Adrenal gland (tissue), 5 donors: Measurements from ENCODE around the gene SULF2.

ENCODE experiments used
- CTCF ChIP-seq, 6 experiments: fragments of 450-650 bp in 4 of 6; fragments of 200-600 bp in 2 of 6; sonication (generic) in 1 of 6; IDR thresholded peaks; 1 replicate in 5 of 6; 2 replicates in 1 of 6; pipeline versions ENCODE4 v1.5.1 to v1.8.0; 2016 to 2021; ENCODE audit warnings: antibody characterized with exemption in 6 of 6, mild to moderate bottlenecking in 2 of 6, moderate library complexity in 1 of 6
- POLR2A ChIP-seq, 2 donors: fragments of 450-650 bp; IDR thresholded peaks; one replicate each; pipeline ENCODE4 v1.6.1; 2017; ENCODE audit warnings: antibody characterized with exemption in 2 of 2, mild to moderate bottlenecking in 2 of 2, moderate library complexity in 1 of 2
- donor health status: DM: no; HTN: no; CAD: no.

- TF ChIP-seq CTCF (IDR thresholded peaks at IDR 0.05) = no peak
- TF ChIP-seq POLR2A (IDR thresholded peaks at IDR 0.05) = no peak
Measured at GRCh38 chr20:47718398-47718797, 66.9 kb downstream of the SULF2 start.
